ENCODE measurements around the gene SVIL.

DNA sequence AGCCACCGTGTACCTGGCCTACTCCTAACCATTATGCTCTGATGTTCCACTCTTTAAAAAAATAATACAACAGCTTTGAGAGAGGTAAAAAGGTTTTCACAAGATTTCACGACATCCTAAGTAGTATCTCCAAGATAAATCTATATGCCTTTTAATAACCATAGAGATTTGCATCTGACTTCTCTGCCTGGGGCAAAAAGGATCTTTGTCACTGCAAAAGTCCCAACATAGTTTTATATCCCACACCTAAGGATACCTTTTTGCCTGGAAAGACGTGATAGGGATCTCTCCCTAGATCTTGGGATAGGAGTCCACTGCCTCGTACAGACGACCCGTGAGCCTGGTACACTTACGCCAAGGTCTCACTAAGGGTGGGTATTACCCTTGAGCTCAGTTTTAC lies 31.4 kb upstream of the SVIL start:
- TF ChIP-seq, protein P1, sequence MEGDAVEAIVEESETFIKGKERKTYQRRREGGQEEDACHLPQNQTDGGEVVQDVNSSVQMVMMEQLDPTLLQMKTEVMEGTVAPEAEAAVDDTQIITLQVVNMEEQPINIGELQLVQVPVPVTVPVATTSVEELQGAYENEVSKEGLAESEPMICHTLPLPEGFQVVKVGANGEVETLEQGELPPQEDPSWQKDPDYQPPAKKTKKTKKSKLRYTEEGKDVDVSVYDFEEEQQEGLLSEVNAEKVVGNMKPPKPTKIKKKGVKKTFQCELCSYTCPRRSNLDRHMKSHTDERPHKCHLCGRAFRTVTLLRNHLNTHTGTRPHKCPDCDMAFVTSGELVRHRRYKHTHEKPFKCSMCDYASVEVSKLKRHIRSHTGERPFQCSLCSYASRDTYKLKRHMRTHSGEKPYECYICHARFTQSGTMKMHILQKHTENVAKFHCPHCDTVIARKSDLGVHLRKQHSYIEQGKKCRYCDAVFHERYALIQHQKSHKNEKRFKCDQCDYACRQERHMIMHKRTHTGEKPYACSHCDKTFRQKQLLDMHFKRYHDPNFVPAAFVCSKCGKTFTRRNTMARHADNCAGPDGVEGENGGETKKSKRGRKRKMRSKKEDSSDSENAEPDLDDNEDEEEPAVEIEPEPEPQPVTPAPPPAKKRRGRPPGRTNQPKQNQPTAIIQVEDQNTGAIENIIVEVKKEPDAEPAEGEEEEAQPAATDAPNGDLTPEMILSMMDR (optimal IDR thresholded peaks at IDR 0.05 in 1 of 3, IDR thresholded peaks at IDR 0.05 in 1 of 3, conservative IDR thresholded peaks at IDR 0.05 in 1 of 3; ENCODE audit: extremely low read depth in 1 of 3, insufficient read depth in 2 of 3, low read length in 3 of 3) = no peak
- TF ChIP-seq EZH2 (IDR thresholded peaks at IDR 0.05; ENCODE audit: low read length) = no peak

Data from keratinocyte (primary cell).